Keratinocyte (primary cell): ENCODE measurements around the gene BAHCC1. TPM values are rescaled to one million over a fixed set of nuclear protein-coding genes. Genes with fewer than 3 reads are reported as not detected.

Source experiments
- DNase-seq: peaks from one replicate; pipeline ENCODE4 v3.0.0-alpha.2; 2011; ENCODE audit warnings: low read depth, missing footprints, low spot score
- FAIRE-seq: peaks from 2 replicates; lab custom pipeline; 2011; peaks lifted over from hg19 to GRCh38; lab: Jason Lieb, UNC
- H2AFZ ChIP-seq: 2 replicates; pipeline ENCODE4 v1.6.0; 2012; ENCODE audit warnings: low read length, control low read depth, inconsistent platforms; ENCODE audit not compliant: control insufficient read depth
- H3K27ac ChIP-seq: 2 replicates; pipeline ENCODE4 v1.5.1; 2011; ENCODE audit warnings: low read length; ENCODE audit not compliant: control insufficient read depth, insufficient read depth
- H3K27me3 ChIP-seq: 3 replicates; pipeline ENCODE4 v1.6.0; 2011; ENCODE audit warnings: low read length; ENCODE audit not compliant: control insufficient read depth, insufficient read depth; ENCODE audit errors: extremely low read depth
- H3K36me3 ChIP-seq, 2 experiments: 2 replicates in 1 of 2; 3 replicates in 1 of 2; pipeline ENCODE4 v1.5.1; 2011; ENCODE audit warnings: low read length in 2 of 2, mild to moderate bottlenecking in 1 of 2; ENCODE audit not compliant: control insufficient read depth in 2 of 2, insufficient read depth in 2 of 2; ENCODE audit errors: extremely low read depth in 1 of 2
- H3K4me1 ChIP-seq: 3 replicates; pipeline ENCODE4 v1.5.1; 2011; ENCODE audit warnings: low read length; ENCODE audit not compliant: control insufficient read depth, insufficient read depth; ENCODE audit errors: extremely low read depth
- H3K4me2 ChIP-seq: 3 replicates; pipeline ENCODE4 v1.6.0; 2011; ENCODE audit warnings: low read depth, low read length; ENCODE audit not compliant: control insufficient read depth, insufficient read depth; ENCODE audit errors: extremely low read depth
- H3K4me3 ChIP-seq, 3 experiments: fragments of 200-600 bp in 1 of 3; sonication (generic) in 1 of 3; 2 replicates in 2 of 3; 3 replicates in 1 of 3; pipeline ENCODE4 v1.5.1; 2011 to 2016; ENCODE audit warnings: low read length in 3 of 3, mild to moderate bottlenecking in 3 of 3, control low read depth in 2 of 3, inconsistent platforms in 1 of 3, low read depth in 1 of 3, mixed read lengths in 1 of 3, mixed run types in 1 of 3, moderate library complexity in 1 of 3; ENCODE audit not compliant: control insufficient read depth in 2 of 3, insufficient read depth in 2 of 3; ENCODE audit errors: extremely low read depth in 1 of 3
- H3K79me2 ChIP-seq: 2 replicates; pipeline ENCODE4 v1.6.0; 2012; ENCODE audit warnings: low read length; ENCODE audit not compliant: control insufficient read depth, insufficient read depth
- H3K9ac ChIP-seq: 3 replicates; pipeline ENCODE4 v1.6.0; 2011; ENCODE audit warnings: low read length; ENCODE audit not compliant: control insufficient read depth, insufficient read depth; ENCODE audit errors: extremely low read depth
- H3K9me1 ChIP-seq: 3 replicates; pipeline ENCODE4 v1.6.0; 2011; ENCODE audit warnings: low read length; ENCODE audit not compliant: control insufficient read depth, insufficient read depth; ENCODE audit errors: extremely low read depth
- H3K9me3 ChIP-seq: 2 replicates; pipeline ENCODE4 v1.5.1; 2012; ENCODE audit warnings: low read depth, low read length; ENCODE audit not compliant: control insufficient read depth
- H4K20me1 ChIP-seq: 3 replicates; pipeline ENCODE4 v1.6.0; 2011; ENCODE audit warnings: low read length; ENCODE audit not compliant: control insufficient read depth, insufficient read depth; ENCODE audit errors: extremely low read depth
- CTCF ChIP-seq, 3 experiments: IDR thresholded peaks in 1 of 3; conservative IDR thresholded peaks in 1 of 3; optimal IDR thresholded peaks in 1 of 3; 2 replicates in 2 of 3; 3 replicates in 1 of 3; pipeline versions ENCODE3 to v1.5.1; 2011; ENCODE audit warnings: low read length in 3 of 3, mild to moderate bottlenecking in 3 of 3, moderate library complexity in 2 of 3, control low read depth in 1 of 3, inconsistent platforms in 1 of 3; ENCODE audit not compliant: insufficient read depth in 2 of 3; ENCODE audit errors: extremely low read depth in 1 of 3
- EZH2 ChIP-seq: IDR thresholded peaks from one replicate; pipeline ENCODE4 v1.6.1; 2012; ENCODE audit warnings: inconsistent platforms, mild to moderate bottlenecking, low read length, moderate library complexity
- dilution Hi-C: fragments of 300-500 bp; cut with MboI; formaldehyde crosslinking; loops from one replicate; pipeline ENCODE4 v1.7.0; 2020; ENCODE audit warnings: low sequenced_read_pairs; ENCODE audit not compliant: extremely low pct_ligation_motif_present
- polyA plus RNA-seq, 5 experiments: library from polyadenylated mRNA; depleted of rRNA in 3 of 5; stranded (reverse) in 3 of 5; stranded (forward) in 1 of 5; unstranded in 1 of 5; fragments of >200 nt; gene quantifications; 1 replicate in 1 of 5; 2 replicates in 3 of 5; 3 replicates in 1 of 5; pipeline versions ENCODE4 v1.2.1 to v1.2.3, GENCODE V29; 2011 to 2012; ENCODE audit warnings: missing spikeins in 2 of 5, low read depth in 1 of 5, low replicate concordance in 1 of 5

The BAHCC1 gene
- polyA plus RNA-seq, 1 donor (not counting 4 experiments of a cell fraction or from before 2014, with no cell fraction given): 0.52 TPM

- no peaks in the 10 kb centered on the region for H3K9me1 ChIP-seq
- DNase-seq (no peak), FAIRE-seq (no peak)
- H3K27ac ChIP-seq: no peak overlapping the region
- TF ChIP-seq EZH2 (no peak), CTCF (optimal IDR thresholded peaks at IDR 0.05 in 1 of 3, IDR thresholded peaks at IDR 0.05 in 1 of 3, conservative IDR thresholded peaks at IDR 0.05 in 1 of 3; ENCODE audit: extremely low read depth in 1 of 3, insufficient read depth in 2 of 3, low read length in 3 of 3) (no peak)
- no peak overlapping the region for H3K4me2 ChIP-seq
- no peaks in the 10 kb centered on the region for H3K36me3 ChIP-seq
- H3K79me2 ChIP-seq: no peaks in the 10 kb centered on the region
- peaks cover 4% of the 10 kb centered on the region for H3K4me1 ChIP-seq
- dilution Hi-C loops: no loop called here
- H3K4me3 ChIP-seq: no peak overlapping the region
- peaks cover 8% of the 10 kb centered on the region for H3K27me3 ChIP-seq
- no peaks in the 10 kb centered on the region for H3K9me3 ChIP-seq
- no peak overlapping the region for H2AFZ ChIP-seq
- H4K20me1 ChIP-seq: no peaks in the 10 kb centered on the region
- no peak overlapping the region for H3K9ac ChIP-seq
Observed at GRCh38 chr17:81380666-81381518, 14.4 kb upstream of the BAHCC1 start.

GRCh38 chr17:81381632-81382577, 13.4 kb upstream of the BAHCC1 start:
- H3K9ac ChIP-seq: no peak overlapping the region
- no peak overlapping the region for H3K4me3 ChIP-seq
- dilution Hi-C loops: no loop called here
- no peaks in the 10 kb centered on the region for H3K36me3 ChIP-seq
- no peak for TF ChIP-seq CTCF (optimal IDR thresholded peaks at IDR 0.05 in 1 of 3, IDR thresholded peaks at IDR 0.05 in 1 of 3, conservative IDR thresholded peaks at IDR 0.05 in 1 of 3; ENCODE audit: extremely low read depth in 1 of 3, insufficient read depth in 2 of 3, low read length in 3 of 3)
- TF ChIP-seq EZH2: no peak
- no peak overlapping the region for H2AFZ ChIP-seq
- H3K9me3 ChIP-seq: no peaks in the 10 kb centered on the region
- H3K79me2 ChIP-seq: no peaks in the 10 kb centered on the region
- no peaks in the 10 kb centered on the region for H4K20me1 ChIP-seq
- no peaks in the 10 kb centered on the region for H3K9me1 ChIP-seq
- no peak overlapping the region for H3K4me2 ChIP-seq
- H3K4me1 ChIP-seq: peaks cover 4% of the 10 kb centered on the region
- FAIRE-seq (no peak), DNase-seq (no peak)
- peaks cover 13% of the 10 kb centered on the region for H3K27me3 ChIP-seq
- H3K27ac ChIP-seq: no peak overlapping the region
